PFSK-1 (cell line): Measurements from ENCODE around the gene SLC6A17.

ENCODE experiments used
- FOXP2 ChIP-seq: optimal IDR thresholded peaks from 2 replicates; pipeline ENCODE3; 2011; ENCODE audit warnings: borderline replicate concordance, control low read depth, inconsistent platforms; ENCODE audit not compliant: insufficient read depth; ENCODE audit errors: extremely low read length, extremely low read depth
- POLR2AphosphoS5 ChIP-seq: IDR thresholded peaks from 2 replicates; pipeline ENCODE4 v1.6.1; 2012; ENCODE audit warnings: low read depth, mild to moderate bottlenecking, control low read depth, low read length, moderate library complexity
- REST ChIP-seq, 2 experiments: IDR thresholded peaks; 2 replicates each; pipeline versions ENCODE4 v1.6.1 to v1.8.0; 2011 to 2012; ENCODE audit warnings: low read depth in 2 of 2, low read length in 2 of 2, control low read depth in 1 of 2, inconsistent platforms in 1 of 2, mild to moderate bottlenecking in 1 of 2, moderate library complexity in 1 of 2; ENCODE audit not compliant: insufficient read depth in 1 of 2
- SIN3A ChIP-seq: IDR thresholded peaks from 2 replicates; pipeline ENCODE4 v1.6.1; 2012; ENCODE audit warnings: mild to moderate bottlenecking, low read length, moderate library complexity, borderline replicate concordance; ENCODE audit not compliant: insufficient read depth
- TAF1 ChIP-seq: IDR thresholded peaks from 2 replicates; pipeline ENCODE4 v1.6.1; 2012; ENCODE audit warnings: low read length, control low read depth, borderline replicate concordance; ENCODE audit not compliant: insufficient read depth

- no peak for TF ChIP-seq POLR2AphosphoS5
- TF ChIP-seq TAF1 = no peak
- TF ChIP-seq SIN3A = no peak
- TF ChIP-seq REST (IDR thresholded peaks at IDR 0.05; ENCODE audit: insufficient read depth in 1 of 2, low read depth in 2 of 2, low read length in 2 of 2) = no peak
- no peak for TF ChIP-seq FOXP2
Observed at GRCh38 chr1:110242062-110242461, 91.8 kb downstream of the SLC6A17 start.
